NCI-H1105 treated with DMSO at 0.1 percent for 48 hours (cell line): Measurements from ENCODE around the gene C2orf92.
A peak's percentile ranks its signal among the peaks of the same experiment; 100 is the strongest.
"Not testable (repeated sequence)": the region's sequence is repeated elsewhere in the genome, so short reads cannot be mapped to it uniquely, and the experiment has no call there.

Source experiments
- DNase-seq: peaks from one replicate; lab custom pipeline; 2025; lab: John Stamatoyannopoulos, UW

Gene C2orf92

DNA sequence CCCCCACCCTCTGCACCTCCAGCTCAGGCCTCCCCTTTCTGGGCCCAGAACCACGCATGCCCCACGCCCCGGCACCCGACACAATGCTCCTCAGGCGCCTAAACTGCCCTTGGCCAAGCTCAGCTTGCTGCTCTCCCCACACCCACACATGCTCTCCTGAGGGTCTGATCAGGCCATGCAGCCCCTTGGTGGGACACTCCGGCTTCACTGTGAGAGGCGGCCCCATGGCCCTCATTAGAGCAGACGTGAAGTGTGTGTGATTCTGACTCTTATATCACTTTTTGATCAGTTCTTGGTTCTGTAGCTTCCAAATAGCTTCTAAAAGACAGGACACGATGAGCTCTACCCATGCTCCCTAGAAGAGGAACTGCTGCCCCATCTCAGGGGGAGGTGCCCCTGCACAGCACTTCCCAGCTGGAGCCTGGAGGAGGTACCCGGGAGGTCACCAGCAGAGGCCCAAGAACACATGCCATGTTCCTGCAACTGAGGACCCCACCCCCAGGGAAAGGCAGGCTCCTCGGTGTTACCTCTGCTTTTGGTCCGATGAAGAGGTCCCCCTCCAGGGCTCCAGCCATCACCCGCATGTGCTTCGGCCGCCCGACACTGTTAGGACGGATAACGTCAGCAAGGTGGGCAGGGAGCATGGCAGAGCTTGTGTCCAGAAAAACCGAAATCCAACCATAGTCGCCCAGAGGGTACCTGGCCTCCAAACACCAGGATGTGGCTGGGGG, 9.3 kb upstream of the C2orf92 start:
- DNase-seq: no peak

DNA sequence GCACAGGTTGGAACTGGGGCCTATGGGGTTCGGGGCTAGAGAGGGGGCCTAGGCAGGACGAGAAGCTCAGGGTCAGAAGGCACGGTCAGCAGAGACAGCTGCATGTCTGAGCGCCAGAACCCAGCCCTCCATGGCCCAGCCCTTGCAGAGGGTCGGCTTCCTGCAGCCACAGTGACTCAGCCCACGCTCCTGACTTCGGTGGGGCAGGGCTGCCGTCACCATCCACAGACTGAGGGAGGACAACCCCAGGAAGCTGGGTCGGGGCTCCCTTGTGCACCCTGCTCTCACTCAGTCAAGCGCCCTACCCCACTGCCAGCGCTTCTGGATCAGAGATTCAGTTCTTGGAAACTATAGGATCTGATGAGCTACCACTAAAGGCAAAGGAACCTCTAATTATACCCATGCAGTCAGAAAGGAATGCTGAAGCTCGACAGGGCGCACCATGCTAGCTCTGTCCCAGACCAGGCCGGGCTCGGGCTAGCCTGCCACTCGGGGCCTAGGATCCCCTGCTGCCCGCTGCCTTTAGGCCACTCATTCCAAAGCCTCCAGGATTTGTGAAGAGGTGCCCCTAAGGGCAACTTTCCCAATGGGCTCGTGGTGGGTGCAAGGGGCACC, 8.6 kb upstream of the C2orf92 start:
- no peak for DNase-seq

DNA sequence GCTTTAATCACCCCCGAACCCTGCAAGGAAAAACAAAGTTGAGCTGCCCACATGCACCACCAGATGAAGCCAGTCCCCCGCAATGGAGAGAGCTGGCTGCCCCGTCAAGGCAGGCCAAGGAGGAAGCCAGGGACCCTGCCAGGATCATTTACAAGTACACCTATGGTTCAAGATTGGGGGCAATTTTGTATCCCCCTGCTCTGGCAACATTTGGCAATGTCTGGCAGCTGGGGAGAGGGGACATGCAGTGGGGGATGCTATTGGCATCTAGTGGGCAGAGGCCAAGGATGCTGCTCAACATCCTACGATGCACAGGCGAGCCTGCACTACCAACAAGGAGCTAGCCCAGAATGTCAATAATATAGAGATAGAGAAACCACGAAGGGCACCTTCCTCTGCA, 7.6 kb upstream of the C2orf92 start:
- DNase-seq: no peak

DNA sequence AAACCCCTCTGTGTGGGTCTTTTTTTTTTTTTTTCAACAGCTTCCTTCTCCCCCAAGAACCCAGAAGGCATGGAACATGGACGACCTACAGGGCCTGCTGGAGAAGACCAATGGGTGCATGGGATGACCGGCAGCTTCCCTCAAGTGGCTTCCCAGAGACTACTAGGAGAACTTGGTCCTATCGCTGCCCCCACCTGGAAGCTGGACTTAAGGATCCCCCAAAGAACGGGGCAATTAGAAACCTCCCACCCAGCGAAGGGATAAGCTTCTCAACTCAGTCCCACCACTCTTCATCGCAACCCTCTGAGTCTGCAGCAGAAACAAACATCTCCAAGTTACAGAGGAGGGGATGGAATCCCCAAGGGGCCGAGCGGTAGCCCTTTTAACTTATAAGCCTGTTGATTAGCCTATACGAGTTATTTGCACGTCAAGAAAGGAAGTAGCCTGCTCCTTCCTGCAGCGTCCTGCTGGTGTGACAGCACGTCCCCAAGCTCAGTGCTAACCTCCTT, 7.1 kb upstream of the C2orf92 start:
- DNase-seq: no peak

DNA sequence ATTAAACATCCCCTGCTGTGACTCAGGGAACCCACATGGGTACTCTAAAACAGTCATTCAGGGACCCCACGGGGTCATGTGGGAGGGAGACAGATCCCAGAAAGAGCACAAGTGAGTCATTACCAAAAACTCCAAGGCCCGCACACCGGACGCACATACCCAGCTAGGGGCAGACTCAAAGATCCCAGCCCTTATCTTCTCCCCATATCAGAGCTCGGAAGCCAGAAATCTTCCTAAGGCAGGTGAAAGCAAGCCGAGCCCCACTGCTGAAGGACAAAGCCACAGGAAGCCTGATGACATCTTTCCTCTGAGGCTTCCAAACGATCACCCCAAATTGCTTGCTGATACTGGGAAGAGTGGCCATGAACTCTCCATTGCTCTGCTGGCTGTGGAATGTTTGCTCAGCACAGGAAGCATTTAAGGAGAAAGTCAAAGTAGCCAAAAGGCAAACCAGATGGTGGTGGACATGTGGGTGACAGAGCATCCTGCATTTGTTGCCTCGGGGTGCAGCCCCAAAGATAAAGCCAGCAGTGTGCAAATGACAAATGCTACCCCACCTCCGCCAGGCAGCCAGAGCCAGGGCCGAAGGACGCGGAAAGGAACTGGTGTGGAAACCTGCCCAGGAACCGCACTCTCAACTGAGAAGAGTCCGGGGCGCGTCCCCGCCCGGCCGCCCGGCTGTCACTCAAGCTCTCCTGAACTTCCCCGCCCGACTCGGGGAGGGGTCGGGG, 6.5 kb upstream of the C2orf92 start:
- peak; percentile 22 for DNase-seq

DNA sequence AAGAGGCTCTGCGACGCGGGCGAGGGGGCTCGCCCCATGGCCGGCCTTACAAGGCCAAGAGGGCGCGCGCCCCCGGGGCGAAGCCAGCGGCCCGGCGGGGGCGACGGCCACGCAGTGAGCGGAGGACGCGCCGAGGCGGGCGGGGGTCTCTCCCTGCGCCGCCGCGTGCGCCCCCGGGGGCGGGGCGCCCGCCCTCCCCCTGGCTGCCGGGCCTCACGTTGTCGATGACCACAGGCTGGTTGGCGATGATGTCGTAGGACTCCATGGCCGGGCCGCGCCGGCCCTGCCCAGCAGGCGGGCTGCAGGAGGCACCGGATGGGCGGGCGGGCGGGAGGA, 5.9 kb upstream of the C2orf92 start:
- no peak for DNase-seq

DNA sequence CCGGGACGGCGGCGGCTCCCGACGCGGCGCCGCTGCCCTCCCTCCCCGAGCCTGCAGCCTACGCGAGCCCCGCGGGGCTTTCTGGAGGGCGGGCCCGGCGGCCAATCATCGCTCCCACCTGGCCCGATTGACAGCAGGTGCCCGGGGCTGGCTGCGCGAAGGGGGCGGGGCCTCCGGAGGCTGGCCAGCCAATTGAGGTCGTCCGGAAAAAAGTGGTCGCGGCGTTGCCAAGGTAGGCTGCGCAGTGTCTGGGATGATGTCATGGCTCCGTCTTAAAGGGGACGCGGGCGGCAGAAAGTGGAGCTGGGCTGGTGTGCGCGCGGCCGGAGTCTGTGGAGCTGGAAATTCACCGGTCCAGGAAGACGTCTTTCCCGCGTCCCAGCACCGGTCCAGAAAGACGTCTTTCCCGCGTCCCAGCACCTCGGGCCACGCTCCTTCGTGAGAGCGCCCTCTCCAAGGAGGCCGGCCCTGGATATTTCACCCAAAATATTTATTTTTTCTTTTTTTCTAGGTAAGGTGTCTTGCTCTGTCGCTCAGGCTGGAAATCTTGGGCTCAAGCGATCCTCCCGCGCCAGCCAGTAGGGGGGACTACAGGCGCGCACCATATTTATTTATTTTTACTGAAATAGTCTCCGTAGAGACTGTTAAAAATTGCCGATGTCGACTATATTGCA, 5.4 kb upstream of the C2orf92 start, which contains the start of gene ACTR1B:
TSS of gene ACTR1B (minus strand) at position 83 of the 674 bp plus-strand sequence. CDS start 154 bp downstream, outside the sequence.
- peak; percentile 97 for DNase-seq

DNA sequence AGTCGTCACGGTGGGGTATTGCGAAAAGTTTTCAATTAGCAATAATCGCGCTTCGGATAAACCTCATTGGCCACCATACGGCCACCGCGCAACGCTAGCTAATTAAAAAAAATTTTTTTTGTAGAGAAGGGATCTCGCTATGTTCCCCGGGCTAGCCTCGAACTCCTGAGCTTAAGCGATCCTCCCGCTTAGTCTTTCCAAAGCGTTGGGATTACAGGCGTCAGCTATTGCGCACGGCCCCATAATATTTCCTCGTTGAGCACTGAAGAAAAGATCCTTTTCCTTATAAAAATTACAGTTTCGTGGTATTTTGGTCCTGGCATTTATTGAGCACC, 4.9 kb upstream of the C2orf92 start:
- DNase-seq: no peak

DNA sequence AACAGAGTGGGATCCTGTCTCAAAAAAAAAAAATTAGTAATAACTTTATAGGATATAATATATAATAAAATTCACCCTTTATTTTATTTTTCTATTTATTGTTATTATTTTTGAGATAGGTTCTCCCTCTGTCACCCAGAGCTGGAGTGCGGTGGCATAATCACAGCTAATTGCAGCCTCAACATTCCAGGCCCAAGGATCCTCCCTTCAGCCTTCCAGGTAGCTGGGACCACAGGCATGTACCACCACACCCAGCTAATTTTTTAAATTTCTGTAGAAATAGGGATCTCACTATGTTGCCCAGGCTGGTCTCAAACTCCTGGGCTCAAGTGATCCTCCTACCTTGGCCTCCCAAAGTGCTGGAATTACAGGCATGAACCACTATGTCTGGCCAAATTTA, 958 bp downstream of the C2orf92 start:
- no peak for DNase-seq

DNA sequence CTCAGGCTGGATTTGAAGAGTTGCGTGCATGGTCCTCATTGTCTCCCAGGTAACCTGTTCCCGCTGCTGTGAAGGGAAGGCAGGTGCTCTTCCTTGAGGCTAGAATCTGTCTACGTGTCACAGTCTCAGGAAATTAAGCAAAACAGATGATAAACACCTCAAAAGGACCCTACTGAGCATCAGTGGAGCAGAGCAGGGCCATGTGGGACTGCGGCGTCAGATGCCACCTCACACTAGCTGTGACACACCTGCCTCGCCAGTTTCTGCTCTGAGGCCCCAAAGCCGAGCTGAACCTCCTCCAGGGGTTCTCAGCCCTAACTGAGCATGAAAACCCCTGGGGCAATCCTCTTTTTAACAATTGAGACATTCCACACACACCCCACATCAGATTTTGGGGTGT, 2.0 kb downstream of the C2orf92 start:
- DNase-seq: no peak

DNA sequence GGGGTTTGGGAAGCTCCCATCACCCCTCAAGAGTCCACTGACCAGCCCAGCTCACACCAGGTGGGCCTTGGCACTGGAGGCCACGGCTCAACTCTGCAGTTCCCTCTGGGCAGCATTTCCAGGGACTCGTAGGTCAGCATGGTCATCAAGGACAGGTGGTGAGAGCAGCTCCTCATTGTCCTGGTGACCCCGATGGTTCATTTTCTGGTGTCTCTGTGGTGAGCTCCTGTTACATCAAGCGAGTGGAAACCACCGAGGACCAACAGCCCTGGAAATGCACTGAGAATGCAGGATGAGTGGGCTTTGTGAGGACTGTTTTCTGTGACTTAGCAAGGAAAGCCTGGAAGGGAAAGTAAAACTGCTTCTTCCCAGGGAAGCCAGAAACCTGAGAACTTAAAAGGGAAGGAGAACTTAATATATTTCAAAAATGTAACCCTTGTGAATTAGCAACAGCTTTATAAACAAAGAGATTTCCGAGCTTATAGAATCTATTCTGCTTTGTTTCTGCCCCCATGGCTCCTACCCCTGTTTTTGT, 3.2 kb downstream of the C2orf92 start:
- not testable (repeated sequence) for DNase-seq

DNA sequence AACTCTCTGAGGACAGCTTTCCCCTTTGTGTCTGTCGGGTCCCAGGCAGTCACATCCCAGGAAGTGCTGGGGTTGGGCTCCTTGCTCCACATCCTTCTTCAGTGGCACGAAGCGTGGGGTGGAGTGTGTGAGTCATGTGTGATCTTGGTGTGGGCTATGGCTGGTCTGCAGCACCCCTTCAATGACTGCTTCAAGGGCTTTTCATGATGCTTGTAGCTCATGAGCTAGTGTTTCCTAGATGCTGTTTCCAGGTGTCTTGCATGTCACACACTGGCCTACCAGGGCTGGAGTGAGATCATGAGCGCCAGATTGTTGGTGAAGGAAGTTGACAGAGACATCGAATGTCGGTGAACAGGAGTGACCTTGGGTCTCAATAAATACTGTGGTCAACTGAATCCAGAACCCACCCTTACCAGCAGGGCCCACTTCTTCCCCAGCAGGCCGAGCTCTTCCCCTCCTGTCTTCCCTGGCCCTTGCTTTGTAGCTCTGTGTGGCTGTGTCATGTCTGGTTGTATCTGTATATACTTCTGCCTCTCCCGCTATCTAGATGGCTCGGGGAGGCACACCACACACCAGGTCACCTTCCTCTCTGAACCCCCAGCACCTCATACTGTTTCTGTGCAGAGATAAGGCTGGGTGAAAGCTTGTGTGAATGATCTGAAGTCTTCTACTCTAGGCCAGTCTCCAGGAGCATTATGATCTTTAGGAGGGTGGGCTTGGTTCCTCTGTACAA, 3.8 kb downstream of the C2orf92 start:
- no peak for DNase-seq

DNA sequence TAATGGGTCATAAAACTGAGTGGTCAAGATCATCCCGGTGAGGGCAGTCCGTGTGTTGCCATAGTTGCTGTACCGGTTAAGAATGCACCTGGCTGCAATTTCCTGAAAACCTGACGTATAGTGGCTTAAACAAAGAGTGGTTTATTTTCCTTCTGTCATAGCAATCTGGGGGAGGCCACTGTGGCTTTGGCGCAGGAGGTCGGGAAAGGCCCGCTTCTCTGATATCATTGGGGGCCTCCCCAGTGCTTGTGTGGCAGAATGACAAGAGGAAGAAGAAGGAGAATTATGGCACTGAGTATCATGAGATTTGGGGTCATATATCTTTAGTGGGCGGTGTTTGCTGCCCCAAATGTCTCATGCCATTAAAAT, 4.4 kb downstream of the C2orf92 start:
- no peak for DNase-seq

DNA sequence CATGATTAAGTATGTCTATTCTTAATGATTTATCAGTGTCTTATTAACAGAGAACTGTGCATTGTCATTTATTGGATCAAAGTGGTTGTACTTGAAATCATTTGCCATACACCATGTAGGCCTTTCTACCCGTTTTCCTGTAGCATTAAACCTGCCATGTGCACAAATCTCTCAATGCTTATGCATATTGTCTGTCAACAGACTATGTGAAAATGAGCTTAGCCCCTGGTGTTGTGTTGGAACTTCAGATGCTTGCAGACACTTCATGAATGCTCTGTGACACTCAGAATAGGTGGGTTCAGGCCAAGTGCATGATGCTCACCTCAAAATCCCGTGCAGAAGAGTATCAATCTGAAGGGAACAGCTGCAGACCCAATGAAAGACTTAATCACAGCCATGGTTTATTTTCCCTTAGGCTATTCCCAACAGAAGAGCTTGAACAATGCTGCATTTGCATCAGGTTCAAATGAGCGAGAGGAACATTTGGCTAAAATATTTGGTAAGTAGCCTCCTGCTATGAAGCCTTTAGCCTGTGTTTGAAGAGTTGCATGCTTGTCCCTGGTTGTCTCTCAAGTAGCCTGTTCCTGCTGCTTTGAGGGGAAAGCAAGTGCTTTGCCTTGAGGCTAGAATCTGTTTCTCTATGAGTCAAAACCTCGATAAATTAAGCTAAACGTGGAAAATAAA, 6.1 kb downstream of the C2orf92 start:
- no peak for DNase-seq

DNA sequence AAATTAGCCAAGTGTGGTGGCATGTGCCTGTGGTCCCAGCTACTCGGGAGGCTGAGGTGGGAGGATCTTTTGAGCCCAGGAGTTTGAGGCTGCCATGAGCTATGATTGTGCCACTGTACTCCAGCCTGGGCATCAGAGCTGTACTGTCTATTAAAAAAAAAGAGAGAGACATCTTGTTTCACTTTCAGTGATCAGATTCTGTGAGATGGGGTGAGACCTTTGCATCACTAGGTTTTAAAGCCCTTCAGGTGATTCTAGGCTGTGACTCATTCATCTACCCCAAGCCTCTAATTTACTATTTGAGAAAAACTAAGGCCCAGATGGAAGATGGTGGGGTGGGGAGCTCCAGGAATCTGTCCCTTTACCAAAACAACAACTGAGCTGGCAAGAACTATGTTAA, 7.1 kb downstream of the C2orf92 start:
- DNase-seq: no peak

DNA sequence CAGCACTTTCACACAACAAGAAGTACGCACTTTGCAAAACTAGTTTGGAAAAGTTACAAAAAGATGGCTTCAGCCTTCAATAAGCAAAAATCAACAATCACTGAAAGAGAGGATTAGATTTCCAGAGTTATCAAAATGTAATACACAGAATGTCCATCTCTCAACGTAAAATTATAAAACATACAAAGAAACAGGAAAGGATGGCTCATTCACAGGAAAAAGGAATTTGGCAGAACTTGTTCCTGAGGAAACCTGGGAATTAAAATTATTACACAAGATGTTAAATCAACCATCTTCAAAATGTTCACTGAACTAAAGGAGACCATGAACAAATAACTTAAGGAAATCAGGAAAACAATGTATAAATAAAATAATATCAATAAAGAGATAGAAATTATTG, 8.0 kb downstream of the C2orf92 start:
- DNase-seq: no peak

DNA sequence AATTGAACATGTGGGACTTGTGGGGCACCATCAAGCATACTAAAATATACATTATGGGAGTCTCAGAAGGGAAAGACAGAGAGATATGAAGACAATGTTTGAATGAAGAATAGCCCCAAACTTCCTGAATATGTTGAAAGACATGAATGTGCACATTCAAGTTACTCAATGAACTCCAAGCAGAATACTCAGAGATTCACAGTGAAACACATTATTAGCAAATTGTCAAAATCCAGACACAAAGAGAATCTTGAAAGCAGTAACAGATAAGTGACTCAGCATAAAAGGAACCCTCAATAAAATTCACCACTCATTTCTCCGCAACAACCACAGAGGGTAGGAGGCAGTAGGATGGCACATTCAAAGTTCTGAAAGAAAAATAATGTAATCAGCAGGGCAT, 8.8 kb downstream of the C2orf92 start:
- no peak for DNase-seq

DNA sequence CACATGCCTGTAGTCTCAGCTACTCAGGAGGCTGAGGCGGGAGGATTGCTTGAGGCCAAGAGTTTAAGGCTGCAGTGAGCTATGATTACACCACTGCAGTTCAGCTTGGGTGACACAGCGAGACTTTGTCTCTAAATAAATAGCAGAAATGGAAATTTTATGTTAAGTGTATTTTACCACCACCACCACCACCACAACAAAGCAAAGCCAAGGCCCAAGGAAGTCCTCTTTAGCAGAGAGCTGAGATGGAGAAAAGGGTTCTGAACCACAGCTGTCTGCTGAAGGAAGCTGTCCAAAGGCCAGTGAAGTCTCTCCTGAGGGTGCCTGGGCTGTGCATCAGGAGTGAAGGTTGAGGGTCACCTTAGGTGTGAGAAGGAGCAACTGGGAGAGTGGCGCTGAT, 17.7 kb downstream of the C2orf92 start:
- DNase-seq: not testable (repeated sequence)

DNA sequence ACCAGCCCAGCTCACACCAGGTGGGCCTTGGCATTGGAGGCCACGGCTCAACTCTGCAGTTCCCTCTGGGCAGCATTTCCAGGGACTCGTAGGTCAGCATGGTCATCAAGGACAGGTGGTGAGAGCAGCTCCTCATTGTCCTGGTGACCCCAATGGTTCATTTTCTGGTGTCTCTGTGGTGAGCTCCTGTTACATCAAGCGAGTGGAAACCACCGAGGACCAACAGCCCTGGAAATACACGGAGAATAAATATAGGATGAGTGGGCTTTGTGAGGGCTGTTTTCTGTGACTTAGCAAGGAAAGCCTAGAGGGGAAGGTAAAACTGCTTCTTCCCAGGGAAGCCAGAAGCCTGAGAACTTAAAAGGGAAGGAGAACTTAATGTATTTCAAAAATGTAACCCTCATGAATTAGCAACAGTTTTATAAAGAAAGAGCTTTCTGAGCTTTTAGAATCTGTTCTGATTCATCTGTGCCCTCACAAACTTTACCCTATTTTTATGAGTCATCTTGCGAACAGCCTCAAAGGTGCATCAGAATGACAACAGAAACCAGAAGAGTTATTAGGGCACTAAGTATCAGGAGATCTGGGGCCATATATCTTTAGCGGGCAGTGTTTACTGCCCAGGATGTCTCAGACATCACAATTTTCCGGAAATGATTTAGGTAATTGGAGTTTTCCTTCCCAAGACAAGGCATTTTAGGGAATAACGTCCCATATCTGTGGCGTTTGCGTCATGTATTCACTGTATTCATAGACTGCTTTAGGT, 18.7 kb downstream of the C2orf92 start:
- no peak for DNase-seq

DNA sequence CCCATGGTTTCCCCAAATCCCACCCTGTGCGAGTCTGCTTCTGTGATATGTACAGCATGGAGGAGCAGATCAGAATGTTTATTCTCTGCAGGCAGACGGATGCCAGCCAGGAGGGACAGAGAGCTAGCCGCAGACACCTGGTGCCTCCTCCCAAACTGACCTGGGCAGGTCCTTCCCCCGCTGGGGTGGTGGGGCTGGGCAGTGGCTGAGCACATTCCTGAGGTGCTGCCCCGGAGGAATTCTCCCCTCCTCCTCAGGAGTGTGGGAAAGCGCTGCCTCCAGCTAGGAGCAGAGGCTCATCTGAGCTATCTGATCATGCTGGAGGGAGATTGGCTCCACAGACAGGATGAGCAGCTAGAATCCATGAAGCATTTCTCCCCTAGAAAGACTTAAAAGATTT, 21.7 kb downstream of the C2orf92 start:
- DNase-seq: no peak
